Activated CD8-positive, alpha-beta memory T cell treated with anti-CD3 and anti-CD28 coated beads for 36 hours (primary cell): ENCODE measurements around the gene LRP1-AS. TPM values are rescaled to one million over a fixed set of nuclear protein-coding genes. Genes with fewer than 3 reads are reported as not detected.

ENCODE experiments used
- CTCF ChIA-PET: fragments of 350-600 bp; sonication (Branson Sonifier 250); formaldehyde crosslinking; loops from one replicate; lab custom pipeline; 2021; ENCODE audit warnings: antibody characterized with exemption; lab: Charles Lee
- POLR2A ChIA-PET: fragments of 350-600 bp; sonication (Branson Sonifier 250); formaldehyde crosslinking; loops from one replicate; lab custom pipeline; 2021; ENCODE audit warnings: antibody characterized with exemption; lab: Charles Lee
- total RNA-seq, 2 experiments: library from RNA; stranded (reverse); gene quantifications; one replicate each; pipeline ENCODE4 v1.2.3, GENCODE V29; 2021

LRP1-AS gene
- total RNA-seq, 2 experiments from 2014 or later = not detected

DNA sequence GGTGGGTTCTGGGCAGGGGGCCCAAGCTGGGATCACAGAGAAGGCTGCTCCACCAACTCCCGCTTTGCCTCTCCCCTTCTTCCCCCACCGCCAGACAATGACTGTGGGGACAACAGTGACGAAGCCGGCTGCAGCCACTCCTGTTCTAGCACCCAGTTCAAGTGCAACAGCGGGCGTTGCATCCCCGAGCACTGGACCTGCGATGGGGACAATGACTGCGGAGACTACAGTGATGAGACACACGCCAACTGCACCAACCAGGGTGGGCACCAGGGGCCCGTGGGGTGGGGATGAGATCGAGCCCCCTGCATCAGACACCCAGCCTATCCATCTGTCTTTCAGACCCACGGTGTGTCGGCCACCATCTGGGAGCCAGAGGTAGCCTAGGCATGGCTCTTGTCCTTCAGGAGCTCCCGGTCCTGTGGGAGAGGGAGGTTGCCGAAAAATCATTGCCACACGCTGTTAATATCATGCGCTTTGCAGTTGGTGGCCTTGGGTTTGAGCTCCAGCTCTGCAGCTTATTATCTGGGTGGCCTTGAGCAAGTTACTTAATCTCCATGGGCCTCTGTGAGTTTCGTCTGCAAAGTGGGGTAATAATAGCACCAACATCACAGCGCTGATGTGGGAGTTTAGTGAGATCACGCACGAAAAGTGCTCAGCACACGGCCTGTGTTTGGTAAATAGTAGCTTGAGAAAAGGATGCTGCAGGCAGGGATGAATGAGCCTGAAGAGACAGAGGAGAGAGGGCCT lies 21.8 kb upstream of the LRP1-AS start:
- CTCF ChIA-PET = interaction anchor here (0.6 kb wide), 1 partner anchor 45 kb away, joined by 3 read pairs; no protein-coding TSS in a partner anchor
- POLR2A ChIA-PET = interaction anchor here (1.7 kb wide), 1 partner anchor 42 kb away, joined by 3 read pairs; no protein-coding TSS in a partner anchor

- ChIA-PET CTCF (no interaction called here), POLR2A (no interaction called here)
Measured at GRCh38 chr12:57168058-57168457, 20.6 kb upstream of the LRP1-AS start.

DNA sequence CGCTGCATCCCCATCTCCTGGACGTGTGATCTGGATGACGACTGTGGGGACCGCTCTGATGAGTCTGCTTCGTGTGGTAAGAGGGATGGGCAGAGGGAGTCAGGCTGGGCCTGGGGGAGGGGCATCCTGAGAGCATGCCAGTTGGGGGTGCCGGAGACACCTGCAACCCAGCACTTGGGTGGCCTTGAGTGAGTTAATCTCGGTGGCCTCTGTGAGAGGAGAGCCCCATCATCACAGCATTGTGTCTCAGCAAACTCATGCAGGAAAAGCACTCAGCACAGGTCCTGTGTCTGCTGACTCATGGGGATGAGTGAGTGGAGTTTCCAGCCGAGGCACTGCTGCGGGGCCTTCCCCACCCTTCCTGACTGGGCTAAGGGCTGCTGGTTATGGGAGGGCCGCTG lies 19.6 kb upstream of the LRP1-AS start:
- ChIA-PET POLR2A (interaction anchor here (0.6 kb wide), 1 partner anchor 227 kb away, joined by 3 read pairs; no protein-coding TSS in a partner anchor), CTCF (no interaction called here)

DNA sequence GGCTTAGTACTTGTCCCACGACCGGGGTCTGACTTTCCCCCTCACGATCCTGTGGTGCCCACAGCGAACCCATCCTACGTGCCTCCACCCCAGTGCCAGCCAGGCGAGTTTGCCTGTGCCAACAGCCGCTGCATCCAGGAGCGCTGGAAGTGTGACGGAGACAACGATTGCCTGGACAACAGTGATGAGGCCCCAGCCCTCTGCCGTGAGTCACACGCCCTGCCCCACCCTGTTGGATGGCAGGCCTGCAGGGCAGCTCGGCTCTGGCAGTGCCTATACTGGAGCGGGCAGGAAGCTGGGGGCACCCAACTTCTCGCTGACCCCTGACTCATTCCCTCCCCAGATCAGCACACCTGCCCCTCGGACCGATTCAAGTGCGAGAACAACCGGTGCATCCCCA lies 18.3 kb upstream of the LRP1-AS start:
- CTCF ChIA-PET = no interaction called here

GRCh38 chr12:57164966-57165625 lies 17.7 kb upstream of the LRP1-AS start:
- ChIA-PET CTCF (no interaction called here), POLR2A (no interaction called here)

More for the DNA sequence above, 18.3 kb upstream of the LRP1-AS start:
- POLR2A ChIA-PET = no interaction called here

DNA sequence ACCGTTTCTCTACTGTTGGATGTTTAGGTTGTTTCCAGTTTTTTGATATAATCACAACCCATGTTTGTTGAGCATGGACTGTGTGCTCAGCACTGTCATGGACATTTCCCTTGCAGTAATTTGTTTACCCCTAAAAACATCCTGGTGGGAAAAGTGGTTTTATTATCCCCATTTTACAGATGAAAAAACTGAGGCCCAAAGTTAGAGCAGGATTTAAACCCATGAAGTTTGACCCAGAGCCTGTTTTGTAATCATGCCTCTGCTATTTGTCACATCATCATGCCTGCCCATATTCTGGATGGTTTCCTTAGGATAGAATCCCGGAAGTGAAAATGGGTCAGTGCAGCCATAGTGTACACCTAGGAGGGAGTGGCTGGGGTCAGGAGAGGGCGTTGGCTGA lies 17.0 kb upstream of the LRP1-AS start:
- POLR2A ChIA-PET = no interaction called here
- CTCF ChIA-PET = no interaction called here

GRCh38 chr12:57162553-57163125 lies 15.2 kb upstream of the LRP1-AS start:
- CTCF ChIA-PET = no interaction called here
- POLR2A ChIA-PET = no interaction called here

- POLR2A ChIA-PET = no interaction called here
- CTCF ChIA-PET = interaction anchor here (0.6 to 0.8 kb wide), 3 partner anchors 11 to 111 kb away, joined by 3 to 4 read pairs (median 3); no protein-coding TSS in a partner anchor
Measured at GRCh38 chr12:57161491-57161890, 14.1 kb upstream of the LRP1-AS start.

GRCh38 chr12:57160741-57161140 lies 13.3 kb upstream of the LRP1-AS start:
- ChIA-PET POLR2A (no interaction called here), CTCF (interaction anchor here (0.9 kb wide), 1 partner anchor 37 kb away, joined by 3 read pairs; no protein-coding TSS in a partner anchor)

- POLR2A ChIA-PET = no interaction called here
- CTCF ChIA-PET = no interaction called here
Measured at GRCh38 chr12:57160040-57160439, 12.6 kb upstream of the LRP1-AS start.

DNA sequence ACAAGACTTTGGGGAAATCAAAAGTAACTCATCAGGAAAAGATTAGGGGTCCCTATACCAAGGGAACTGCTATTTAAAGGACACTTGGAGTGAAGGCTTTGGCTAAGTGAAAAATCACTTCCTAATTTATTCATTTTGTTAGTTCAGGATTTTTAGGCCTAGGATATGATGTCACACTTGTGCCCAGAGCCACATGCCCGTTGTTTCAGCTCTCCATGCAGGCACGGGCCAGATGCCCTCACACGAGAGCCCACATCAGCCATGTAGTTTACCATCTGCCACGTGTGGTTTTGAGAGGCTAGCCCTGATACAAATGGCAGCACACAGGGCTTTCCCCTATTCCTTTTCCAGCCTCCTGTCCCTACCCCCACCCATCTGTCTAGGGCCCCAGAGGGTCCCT lies 11.9 kb upstream of the LRP1-AS start:
- ChIA-PET POLR2A (no interaction called here), CTCF (interaction anchor here (0.6 to 1.2 kb wide), 2 partner anchors 17 to 469 kb away, joined by 4 to 5 read pairs; no protein-coding TSS in a partner anchor)

DNA sequence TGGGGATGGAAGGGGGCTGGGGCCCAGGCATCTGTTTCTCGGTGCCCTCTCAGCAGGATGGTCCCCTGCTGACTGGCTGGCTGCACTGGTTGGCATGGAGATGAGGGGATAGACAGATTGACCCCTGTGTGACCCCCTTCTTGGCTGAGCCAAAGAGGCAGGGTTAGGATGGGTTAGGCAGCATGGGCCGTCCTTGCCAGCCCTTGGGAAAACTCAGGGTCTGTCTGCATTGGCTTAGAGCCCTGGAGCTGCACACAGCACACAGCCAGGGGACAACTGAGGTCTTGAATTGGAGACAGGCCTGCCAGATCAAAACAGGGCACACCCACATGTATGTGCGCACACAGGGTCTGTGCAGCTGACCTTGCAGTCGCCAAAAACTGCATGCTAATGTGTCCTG lies 11.2 kb upstream of the LRP1-AS start:
- CTCF ChIA-PET = interaction anchor here (0.6 to 1.5 kb wide), 3 partner anchors 15 to 469 kb away, joined by 3 to 5 read pairs (median 4); no protein-coding TSS in a partner anchor

DNA sequence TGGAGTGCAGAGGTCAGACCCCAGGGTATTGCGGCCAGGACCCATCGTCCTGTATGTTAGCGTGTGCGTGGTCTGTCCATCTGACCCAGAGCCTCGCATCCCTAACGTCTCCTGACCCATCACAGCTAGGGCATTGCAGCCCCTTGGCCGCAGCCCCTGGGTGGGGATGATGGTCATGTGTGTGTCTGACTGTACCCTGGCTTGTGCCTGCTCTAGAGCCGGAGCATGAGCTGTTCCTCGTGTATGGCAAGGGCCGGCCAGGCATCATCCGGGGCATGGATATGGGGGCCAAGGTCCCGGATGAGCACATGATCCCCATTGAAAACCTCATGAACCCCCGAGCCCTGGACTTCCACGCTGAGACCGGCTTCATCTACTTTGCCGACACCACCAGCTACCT lies 10.8 kb upstream of the LRP1-AS start:
- CTCF ChIA-PET = interaction anchor here (1.0 to 1.5 kb wide), 3 partner anchors 15 to 46 kb away, joined by 3 to 5 read pairs (median 3); no protein-coding TSS in a partner anchor
- POLR2A ChIA-PET = no interaction called here

More for the DNA sequence above, 11.2 kb upstream of the LRP1-AS start:
- POLR2A ChIA-PET = no interaction called here

GRCh38 chr12:57157588-57158173 lies 10.3 kb upstream of the LRP1-AS start:
- ChIA-PET POLR2A (no interaction called here), CTCF (interaction anchor here (1.0 to 1.5 kb wide), 3 partner anchors 16 to 46 kb away, joined by 3 to 5 read pairs (median 3); no protein-coding TSS in a partner anchor)

DNA sequence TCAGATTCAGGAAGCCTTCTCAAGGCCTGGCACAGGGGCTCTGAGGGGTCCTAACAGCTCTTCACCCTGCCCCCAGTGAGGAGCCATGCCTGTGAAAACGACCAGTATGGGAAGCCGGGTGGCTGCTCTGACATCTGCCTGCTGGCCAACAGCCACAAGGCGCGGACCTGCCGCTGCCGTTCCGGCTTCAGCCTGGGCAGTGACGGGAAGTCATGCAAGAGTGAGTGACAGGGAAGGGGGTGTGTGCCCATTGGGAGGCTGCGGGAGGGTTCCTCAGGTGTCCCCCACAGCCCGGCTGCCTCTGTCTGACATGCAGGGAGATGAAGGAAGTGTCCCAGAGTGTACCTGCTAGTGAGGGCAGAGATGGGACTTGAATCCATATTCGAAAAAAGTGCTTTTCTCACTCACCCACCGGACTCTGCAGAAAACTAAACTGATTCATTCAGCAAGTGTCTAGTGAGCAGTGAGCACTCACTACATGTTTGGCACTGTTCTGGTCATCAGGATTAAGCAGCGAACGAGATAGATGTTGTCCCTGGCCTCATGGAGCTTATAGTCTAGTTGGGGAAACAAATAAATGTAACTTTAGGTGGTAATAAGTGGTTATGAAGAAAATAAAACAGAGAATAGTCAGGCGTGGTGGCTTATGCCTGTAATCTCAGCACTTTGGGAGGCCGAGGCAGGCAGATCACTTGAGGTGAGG lies 9.4 kb upstream of the LRP1-AS start:
- POLR2A ChIA-PET = no interaction called here
- CTCF ChIA-PET = interaction anchor here (1.0 to 1.5 kb wide), 3 partner anchors 16 to 45 kb away, joined by 3 to 5 read pairs (median 3); no protein-coding TSS in a partner anchor

- ChIA-PET CTCF (interaction anchor here (0.7 to 1.7 kb wide), 2 partner anchors 21 to 27 kb away, joined by 3 to 5 read pairs; no protein-coding TSS in a partner anchor), POLR2A (no interaction called here)
Measured at GRCh38 chr12:57154804-57155434, 7.5 kb upstream of the LRP1-AS start.

- CTCF ChIA-PET = interaction anchor here (0.6 to 1.7 kb wide), 3 partner anchors 19 to 86 kb away, joined by 3 to 5 read pairs (median 3); no protein-coding TSS in a partner anchor
- POLR2A ChIA-PET = no interaction called here
Measured at GRCh38 chr12:57154076-57154475, 6.7 kb upstream of the LRP1-AS start.

DNA sequence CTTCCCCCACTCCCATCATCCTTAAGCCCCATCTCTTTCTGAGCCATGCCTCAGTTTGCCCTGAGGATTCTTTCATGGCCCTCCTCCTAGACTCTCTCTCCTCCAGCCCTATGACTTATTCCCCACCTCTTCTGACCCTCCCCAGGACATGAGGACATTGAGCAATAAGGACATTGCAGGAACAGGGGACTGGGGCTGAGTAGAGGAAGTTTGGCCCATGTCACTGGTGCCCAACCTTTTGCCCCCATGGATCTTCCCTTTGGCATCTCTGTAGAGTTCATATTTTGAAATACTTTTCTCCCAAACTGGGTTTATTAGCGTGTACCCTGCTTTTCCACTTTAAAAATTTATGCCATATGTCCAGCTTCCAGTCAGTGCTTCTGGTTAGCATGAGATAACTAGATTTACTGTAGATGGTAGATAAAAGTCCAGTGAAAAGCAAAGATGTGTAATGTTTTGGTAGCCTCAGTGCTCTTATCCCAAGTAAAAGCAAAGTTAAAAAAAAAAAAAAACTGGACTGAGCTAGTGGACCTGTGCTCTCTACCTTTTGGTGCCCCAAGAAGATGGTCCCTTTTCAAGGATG lies 6.1 kb upstream of the LRP1-AS start:
- POLR2A ChIA-PET = no interaction called here
- CTCF ChIA-PET = interaction anchor here (0.6 to 1.2 kb wide), 2 partner anchors 20 to 87 kb away, joined by 3 read pairs; no protein-coding TSS in a partner anchor
